Thoracic aorta (tissue), 2 donors: ENCODE data around the gene TAF6. TPM values are rescaled to one million over a fixed set of nuclear protein-coding genes. Genes with fewer than 3 reads are reported as not detected.
A peak's percentile ranks its signal among the peaks of the same experiment; 100 is the strongest.
"Not testable (repeated sequence)": the region's sequence is repeated elsewhere in the genome, so short reads cannot be mapped to it uniquely, and the experiment has no call there.

Experiments used
- ATAC-seq: fragments of 150-250 bp; one replicate; pipeline ENCODE4 v1.8.0; 2017; ENCODE audit warnings: low read depth; ENCODE audit not compliant: insufficient number of reproducible peaks, low FRiP score
- DNase-seq: peaks from one replicate; pipeline ENCODE4 v3.0.0-alpha.2; 2020; ENCODE audit warnings: low spot score
- H3K27ac ChIP-seq, 2 donors: fragments of 200-600 bp; sonication (generic); 1 replicate in 1 of 2; 2 replicates in 1 of 2; pipeline ENCODE4 v1.5.1; 2016; ENCODE audit warnings: mild to moderate bottlenecking in 2 of 2, moderate library complexity in 2 of 2
- H3K27me3 ChIP-seq: fragments of 200-600 bp; sonication (generic); replicated peaks from 2 replicates; pipeline ENCODE4 v1.6.0; 2016; ENCODE audit warnings: mild to moderate bottlenecking; ENCODE audit not compliant: insufficient read depth
- H3K36me3 ChIP-seq: fragments of 200-600 bp; sonication (generic); one replicate; pipeline ENCODE4 v1.5.1; 2016
- H3K4me1 ChIP-seq, 2 donors: fragments of 200-600 bp; sonication (generic); 1 replicate in 1 of 2; 2 replicates in 1 of 2; pipeline versions ENCODE4 v1.5.1 to v1.6.0; 2016; ENCODE audit warnings: low read depth in 2 of 2, mild to moderate bottlenecking in 1 of 2; ENCODE audit not compliant: control insufficient read depth in 1 of 2
- H3K4me3 ChIP-seq: fragments of 200-600 bp; sonication (generic); 2 replicates; pipeline ENCODE4 v1.5.1; 2016; ENCODE audit warnings: mild to moderate bottlenecking
- H3K9me3 ChIP-seq: fragments of 200-600 bp; sonication (generic); 2 replicates; pipeline ENCODE4 v1.5.1; 2016
- CTCF ChIP-seq: fragments of 200-600 bp; sonication (generic); IDR thresholded peaks from one replicate; pipeline ENCODE4 v1.5.1; 2019; ENCODE audit warnings: antibody characterized with exemption
- total RNA-seq, 2 donors: library from RNA; depleted of rRNA; stranded (reverse); fragments of >200 nt; gene quantifications; one replicate each; pipeline versions ENCODE4 v1.1.0 to v1.2.3, GENCODE V29; 2016

Gene TAF6
- total RNA-seq, 2 donors from 2014 or later: 48.0 to 72.8 TPM

- Histone ChIP-seq H3K27ac (no peak overlapping the region), H3K36me3 (no peaks in the 10 kb centered on the region), H3K9me3 (no peaks in the 10 kb centered on the region), H3K4me1 (no peaks in the 10 kb centered on the region), H3K27me3 (no peaks in the 10 kb centered on the region), H3K4me3 (no peak overlapping the region)
- ATAC-seq (no peak), DNase-seq (no peak)
- TF ChIP-seq CTCF: no peak
These were observed 22.4 kb upstream of the TAF6 start for GRCh38 chr7:100141555-100141949.

- Histone ChIP-seq H3K27me3 (no peaks in the 10 kb centered on the region), H3K36me3 (no peaks in the 10 kb centered on the region), H3K4me3 (no peak overlapping the region), H3K9me3 (no peaks in the 10 kb centered on the region), H3K4me1 (no peaks in the 10 kb centered on the region), H3K27ac (no peak overlapping the region)
- TF ChIP-seq CTCF: no peak
- ATAC-seq (peak; percentile 60), DNase-seq (no peak)
These were observed 18.9 kb upstream of the TAF6 start for GRCh38 chr7:100137851-100138760.

DNA sequence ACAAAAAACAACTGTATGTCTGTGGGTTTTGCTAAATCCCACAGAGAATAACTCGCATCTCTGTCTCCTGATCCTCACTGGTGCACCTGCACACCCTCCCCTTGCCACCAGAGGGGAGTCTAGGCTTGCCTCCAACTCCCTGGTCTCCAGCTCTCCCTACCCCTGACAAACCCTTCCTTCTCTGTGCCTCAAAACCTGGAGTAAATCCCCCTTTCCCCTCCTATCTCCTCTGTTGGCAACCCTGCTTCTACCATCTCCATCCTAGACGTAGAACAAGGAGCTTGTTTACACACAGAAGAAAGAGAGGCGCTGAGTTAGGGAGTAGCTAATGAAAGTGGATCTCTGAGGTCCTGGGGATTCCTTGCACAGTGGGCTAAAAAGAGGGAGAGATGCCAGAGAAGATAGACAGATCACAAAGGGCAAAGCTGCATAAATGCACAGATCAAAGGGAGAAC is 13.6 kb upstream of the TAF6 start:
- DNase-seq: no peak
- ATAC-seq: no peak
- no peaks in the 10 kb centered on the region for H3K9me3 ChIP-seq
- H3K27me3 ChIP-seq: no peaks in the 10 kb centered on the region
- peak; percentile 62 for TF ChIP-seq CTCF
- no peak overlapping the region for H3K27ac ChIP-seq
- no peaks in the 10 kb centered on the region for H3K36me3 ChIP-seq
- H3K4me3 ChIP-seq: no peak overlapping the region
- H3K4me1 ChIP-seq: peaks cover 9 to 19% of the 10 kb centered on the region in 2 donors

GRCh38 chr7:100132126-100132525 is 13.0 kb upstream of the TAF6 start:
- Histone ChIP-seq H3K4me1 (peaks cover 9 to 19% of the 10 kb centered on the region in 2 donors), H3K4me3 (no peak overlapping the region), H3K36me3 (no peaks in the 10 kb centered on the region), H3K9me3 (no peaks in the 10 kb centered on the region), H3K27ac (no peak overlapping the region), H3K27me3 (no peaks in the 10 kb centered on the region)
- no peak for ATAC-seq
- no peak for DNase-seq
- no peak for TF ChIP-seq CTCF

- no peaks in the 10 kb centered on the region for H3K27me3 ChIP-seq
- DNase-seq (no peak), ATAC-seq (peak; percentile 63)
- H3K27ac ChIP-seq: no peak overlapping the region
- H3K36me3 ChIP-seq: no peaks in the 10 kb centered on the region
- H3K4me3 ChIP-seq: peak overlapping the region; percentile 63
- peaks cover 13 to 27% of the 10 kb centered on the region in 2 donors for H3K4me1 ChIP-seq
- TF ChIP-seq CTCF: peak; percentile 83
- no peaks in the 10 kb centered on the region for H3K9me3 ChIP-seq
These were observed 11.7 kb upstream of the TAF6 start for GRCh38 chr7:100130608-100131453.

DNA sequence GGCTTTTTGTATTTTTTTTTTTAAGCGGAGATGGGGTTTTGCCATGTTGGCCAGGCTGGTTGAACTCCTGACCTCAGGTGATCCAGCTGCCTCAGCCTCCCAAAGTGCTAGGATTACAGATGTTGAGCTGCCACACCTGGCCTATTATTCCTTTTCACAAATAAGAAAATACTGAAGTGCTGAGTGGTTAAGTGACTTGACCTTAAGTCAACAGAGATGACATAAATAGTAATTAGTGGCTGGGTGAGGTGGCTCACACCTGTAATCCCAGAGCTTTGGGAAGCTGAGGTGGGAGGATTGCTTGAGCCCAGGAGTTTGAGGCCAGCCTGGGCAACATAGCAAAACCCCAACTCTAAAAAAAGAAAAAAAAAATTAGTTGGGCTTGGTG is 11.1 kb upstream of the TAF6 start:
- not testable (repeated sequence) for H3K4me3 ChIP-seq, H3K27me3 ChIP-seq, H3K36me3 ChIP-seq, H3K27ac ChIP-seq, H3K9me3 ChIP-seq, DNase-seq, ATAC-seq
- peaks cover 13 to 33% of the 10 kb centered on the region in 2 donors for H3K4me1 ChIP-seq
